Karpas-422 (cell line): Measurements from ENCODE around the gene RNU5D-1. TPM values are rescaled to one million over a fixed set of nuclear protein-coding genes. Genes with fewer than 3 reads are reported as not detected.
A peak's percentile ranks its signal among the peaks of the same experiment; 100 is the strongest.

Experiments
- DNase-seq: peaks from one replicate; pipeline ENCODE4 v3.0.0-alpha.2; 2015
- H2AFZ ChIP-seq: fragments of 200-600 bp; sonication (generic); 2 replicates; pipeline ENCODE4 v1.6.1; 2014; ENCODE audit warnings: antibody characterized with exemption, low read length, mixed read lengths
- H3K27ac ChIP-seq: fragments of 200-600 bp; sonication (generic); 2 replicates; pipeline ENCODE4 v1.5.1; 2014; ENCODE audit warnings: mild to moderate bottlenecking, low read length, moderate library complexity
- H3K27me3 ChIP-seq: fragments of 200-600 bp; sonication (generic); 2 replicates; pipeline ENCODE4 v1.6.1; 2014; ENCODE audit warnings: low read length, mixed read lengths
- H3K36me3 ChIP-seq: fragments of 200-600 bp; sonication (generic); 2 replicates; pipeline ENCODE4 v1.6.1; 2014; ENCODE audit warnings: low read length, mixed read lengths; ENCODE audit not compliant: insufficient read depth
- H3K4me1 ChIP-seq: fragments of 200-600 bp; sonication (generic); 2 replicates; pipeline ENCODE4 v1.6.1; 2014; ENCODE audit warnings: mild to moderate bottlenecking, low read length, mixed read lengths
- H3K4me2 ChIP-seq: fragments of 200-600 bp; sonication (generic); 2 replicates; pipeline ENCODE4 v1.6.1; 2014; ENCODE audit warnings: low read length, low read depth, mild to moderate bottlenecking; ENCODE audit not compliant: poor library complexity, severe bottlenecking
- H3K4me3 ChIP-seq: fragments of 200-600 bp; sonication (generic); 2 replicates; pipeline ENCODE4 v1.5.1; 2014; ENCODE audit warnings: mild to moderate bottlenecking, antibody characterized with exemption, low read length, mixed read lengths
- H3K79me2 ChIP-seq: fragments of 200-600 bp; sonication (generic); 2 replicates; pipeline ENCODE4 v1.6.1; 2014; ENCODE audit warnings: mild to moderate bottlenecking, low read length, mixed read lengths
- H3K9ac ChIP-seq: fragments of 200-600 bp; sonication (generic); 2 replicates; pipeline ENCODE4 v1.6.0; 2014; ENCODE audit warnings: low read length
- H3K9me2 ChIP-seq: fragments of 200-600 bp; sonication (generic), shearing (Covaris generic); replicated peaks from 2 replicates; pipeline ENCODE4 v1.6.0; 2014; ENCODE audit warnings: mild to moderate bottlenecking, low read length, moderate library complexity; ENCODE audit not compliant: insufficient read depth
- H3K9me3 ChIP-seq: fragments of 300-700, 200-600 bp; sonication (generic); 2 replicates; pipeline ENCODE4 v1.6.1; 2014; ENCODE audit warnings: low read length, mixed read lengths
- H4K20me1 ChIP-seq: fragments of 200-600 bp; sonication (generic); 2 replicates; pipeline ENCODE4 v1.6.1; 2014; ENCODE audit warnings: mild to moderate bottlenecking, antibody characterized with exemption, low read length, low read depth; ENCODE audit not compliant: insufficient read depth
- total RNA-seq: library from RNA; depleted of rRNA; stranded (reverse); fragments of >200 nt; shearing (Covaris generic); gene quantifications from 2 replicates; pipeline ENCODE4 v1.2.3, GENCODE V29; 2014; ENCODE audit warnings: low replicate concordance

RNU5D-1 gene
- total RNA-seq, 1 experiment from 2014 or later, result not detected

DNA sequence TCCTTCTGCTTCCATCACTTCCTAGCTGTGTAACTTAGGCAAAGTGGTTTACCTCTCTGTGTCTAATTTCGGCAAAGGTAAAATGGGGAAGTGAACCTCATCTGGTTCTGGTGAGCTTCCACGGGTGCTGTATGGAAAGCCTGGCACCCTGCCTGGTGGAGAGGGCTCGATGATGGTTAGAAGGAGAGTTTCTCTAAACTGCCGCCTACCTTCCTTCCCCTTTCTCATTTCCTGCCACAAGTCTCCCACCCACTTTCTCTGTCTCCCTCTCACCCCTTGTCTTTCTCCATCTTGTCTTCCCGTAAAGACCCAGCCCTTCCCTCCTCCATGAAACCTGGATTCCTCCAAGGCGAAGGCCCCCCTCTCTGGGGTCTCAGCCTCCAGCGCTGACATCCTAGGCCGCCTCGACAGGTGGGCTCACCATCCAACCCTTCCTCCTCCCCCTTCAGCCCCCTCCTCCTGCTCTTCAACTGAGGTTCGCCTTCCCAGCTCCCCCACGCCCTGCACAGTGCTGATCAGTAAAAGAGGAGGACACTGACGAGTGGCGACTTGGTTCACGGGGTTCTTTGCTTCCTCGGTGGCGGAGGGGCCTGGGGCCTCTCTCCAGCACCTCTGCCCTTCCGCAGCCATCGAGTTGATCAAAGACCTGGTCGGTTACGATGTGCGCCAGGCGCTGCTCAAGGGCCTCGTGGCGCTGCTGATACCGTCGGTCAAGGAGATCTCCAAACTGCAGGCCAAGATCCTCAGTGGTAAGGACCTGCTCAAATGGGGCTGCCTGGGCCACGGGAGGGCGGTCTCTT is 7.3 kb downstream of the RNU5D-1 start:
- Histone ChIP-seq H3K9me2 (no peaks in the 10 kb centered on the region), H3K36me3 (no peaks in the 10 kb centered on the region), H4K20me1 (no peaks in the 10 kb centered on the region), H3K4me1 (peaks cover 44% of the 10 kb centered on the region), H3K4me2 (peak overlapping the region; percentile 62), H3K79me2 (no peaks in the 10 kb centered on the region), H3K9me3 (no peaks in the 10 kb centered on the region), H3K27ac (peak overlapping the region; percentile 94), H2AFZ (peak overlapping the region; percentile 74), H3K27me3 (no peaks in the 10 kb centered on the region), H3K9ac (peak overlapping the region; percentile 34), H3K4me3 (peak overlapping the region; percentile 22)
- peak; percentile 89 for DNase-seq

DNA sequence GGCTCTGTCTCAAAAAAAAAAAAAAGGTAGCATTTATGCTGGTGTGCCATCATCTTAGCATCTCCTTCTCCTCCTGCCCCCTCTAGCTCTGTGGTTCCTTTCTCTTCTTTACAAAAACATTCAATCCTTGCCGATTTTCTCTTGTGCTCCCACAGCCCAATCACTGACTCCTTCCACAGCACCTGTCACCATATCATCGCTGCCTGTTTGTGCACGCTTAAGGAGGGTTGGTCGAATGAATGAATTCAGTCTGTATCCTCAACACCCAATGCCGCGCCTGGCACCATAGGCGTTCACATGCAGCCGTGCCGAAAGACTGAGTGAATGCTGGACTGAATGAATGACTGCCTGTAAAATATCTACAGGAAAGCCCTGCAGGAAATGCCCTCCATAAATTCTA is 7.9 kb downstream of the RNU5D-1 start:
- H3K27ac ChIP-seq, result peak overlapping the region; percentile 94
- H3K4me1 ChIP-seq, result peaks cover 48% of the 10 kb centered on the region
- H4K20me1 ChIP-seq, result no peaks in the 10 kb centered on the region
- no peaks in the 10 kb centered on the region for H3K36me3 ChIP-seq
- H3K4me3 ChIP-seq, result peak overlapping the region; percentile 22
- peak overlapping the region; percentile 34 for H3K9ac ChIP-seq
- no peak for DNase-seq
- H3K4me2 ChIP-seq, result peak overlapping the region; percentile 62
- peak overlapping the region; percentile 74 for H2AFZ ChIP-seq
- H3K79me2 ChIP-seq, result no peaks in the 10 kb centered on the region
- H3K9me3 ChIP-seq, result no peaks in the 10 kb centered on the region
- no peaks in the 10 kb centered on the region for H3K27me3 ChIP-seq
- no peaks in the 10 kb centered on the region for H3K9me2 ChIP-seq

DNA sequence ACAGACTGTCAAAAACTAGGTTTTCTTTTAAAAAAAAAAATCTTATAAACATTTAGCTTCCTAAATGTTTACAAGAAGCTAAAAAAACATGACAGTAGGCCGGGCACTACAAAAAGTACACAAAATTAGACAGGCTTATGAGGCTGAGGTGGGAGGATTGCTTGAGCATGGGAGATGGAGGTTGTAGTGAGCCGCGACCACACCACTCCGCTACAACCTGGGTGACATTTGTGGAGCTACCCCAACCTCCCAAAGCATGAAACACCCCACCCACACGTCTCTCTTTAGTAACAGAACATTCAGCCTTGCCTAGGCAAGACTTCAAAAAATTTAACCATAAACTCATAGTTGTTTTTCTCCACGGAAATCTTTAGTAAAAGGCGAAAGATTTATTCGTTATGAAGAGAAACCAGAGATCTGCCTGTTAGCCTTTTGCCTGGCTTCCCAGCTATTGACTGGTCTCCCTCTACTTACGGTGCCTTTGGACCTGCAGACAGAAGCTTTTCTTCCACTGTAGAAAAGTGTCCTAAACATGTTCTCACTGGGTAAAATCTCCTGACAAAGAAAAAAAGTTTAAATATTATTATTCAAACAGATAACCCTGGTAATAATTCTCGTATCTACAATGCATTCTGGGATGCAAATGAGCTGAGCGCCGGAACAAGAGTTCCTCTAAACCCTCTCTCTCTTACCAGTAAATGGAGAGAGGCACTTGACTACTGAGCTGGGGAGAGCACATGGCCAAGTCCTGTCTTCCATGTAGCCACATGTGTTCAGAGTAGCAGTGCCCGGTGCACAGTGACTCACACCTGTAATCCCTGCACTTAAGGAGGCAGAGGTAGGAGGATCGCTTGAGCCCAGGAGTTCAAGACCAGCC is 9.2 kb downstream of the RNU5D-1 start:
- Histone ChIP-seq H2AFZ (no peak overlapping the region), H3K9me3 (no peaks in the 10 kb centered on the region), H3K27me3 (no peaks in the 10 kb centered on the region), H4K20me1 (no peaks in the 10 kb centered on the region), H3K4me1 (peaks cover 56% of the 10 kb centered on the region), H3K9me2 (no peaks in the 10 kb centered on the region), H3K4me2 (peak overlapping the region; percentile 59), H3K27ac (peak overlapping the region; percentile 94), H3K4me3 (0 out of 2 replicates have a peak overlapping the region, but pooled peaks have one; percentile 16), H3K36me3 (no peaks in the 10 kb centered on the region), H3K9ac (peak overlapping the region; percentile 54), H3K79me2 (no peaks in the 10 kb centered on the region)
- peak; percentile 97 for DNase-seq

DNA sequence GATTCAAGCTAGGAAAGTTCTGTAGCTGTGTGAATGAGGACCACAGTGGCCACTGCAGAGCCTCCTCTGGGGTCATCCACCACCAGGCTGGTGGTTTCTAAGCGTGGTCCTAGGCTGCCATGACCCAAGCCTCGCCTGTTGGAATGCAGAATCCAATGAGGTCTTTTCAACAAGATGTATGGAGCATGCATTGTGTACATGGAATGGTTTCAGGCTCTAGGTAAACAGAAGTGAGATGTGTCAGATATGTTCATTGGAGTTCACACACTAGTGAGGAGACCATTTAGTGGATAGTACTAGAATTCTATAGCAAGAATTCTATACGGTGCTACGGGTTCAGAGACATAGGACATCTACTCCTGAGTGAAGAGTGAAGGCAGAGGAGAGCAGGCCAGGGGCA is 10.7 kb downstream of the RNU5D-1 start:
- Histone ChIP-seq H3K9ac (no peak overlapping the region), H3K4me2 (peak overlapping the region; percentile 59), H4K20me1 (no peaks in the 10 kb centered on the region), H3K4me3 (no peak overlapping the region), H3K36me3 (no peaks in the 10 kb centered on the region), H2AFZ (no peak overlapping the region), H3K27ac (no peak overlapping the region), H3K4me1 (peaks cover 68% of the 10 kb centered on the region), H3K27me3 (no peaks in the 10 kb centered on the region), H3K9me2 (no peaks in the 10 kb centered on the region), H3K9me3 (no peaks in the 10 kb centered on the region), H3K79me2 (no peaks in the 10 kb centered on the region)
- DNase-seq, result no peak

DNA sequence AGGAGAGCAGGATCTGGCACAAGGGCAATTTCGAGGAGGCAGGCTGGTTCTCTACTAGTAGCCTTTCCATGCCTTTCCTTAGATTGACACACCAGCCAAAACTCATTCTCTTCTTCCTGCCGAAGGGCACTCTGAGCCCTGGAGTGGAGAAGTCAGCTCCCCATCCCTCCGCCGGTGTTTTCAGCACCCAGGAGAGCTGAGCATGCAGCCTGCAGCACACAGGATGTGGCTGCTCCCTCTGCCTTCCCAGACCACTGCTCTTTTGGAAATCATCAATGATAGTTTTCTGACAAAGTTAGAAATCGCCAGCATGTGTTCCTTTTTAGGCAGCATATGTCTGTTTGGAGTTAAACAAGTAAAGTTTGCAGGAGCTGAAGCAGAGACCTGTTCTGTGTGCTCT is 11.7 kb downstream of the RNU5D-1 start:
- no peaks in the 10 kb centered on the region for H3K36me3 ChIP-seq
- H3K9ac ChIP-seq, result no peak overlapping the region
- peaks cover 78% of the 10 kb centered on the region for H3K4me1 ChIP-seq
- H2AFZ ChIP-seq, result no peak overlapping the region
- DNase-seq, result no peak
- H3K4me3 ChIP-seq, result no peak overlapping the region
- no peaks in the 10 kb centered on the region for H3K79me2 ChIP-seq
- H3K27me3 ChIP-seq, result no peaks in the 10 kb centered on the region
- H3K4me2 ChIP-seq, result no peak overlapping the region
- H3K9me3 ChIP-seq, result no peaks in the 10 kb centered on the region
- no peaks in the 10 kb centered on the region for H4K20me1 ChIP-seq
- 0 out of 2 replicates have a peak overlapping the region, but pooled peaks have one; percentile 16 for H3K27ac ChIP-seq
- H3K9me2 ChIP-seq, result no peaks in the 10 kb centered on the region

DNA sequence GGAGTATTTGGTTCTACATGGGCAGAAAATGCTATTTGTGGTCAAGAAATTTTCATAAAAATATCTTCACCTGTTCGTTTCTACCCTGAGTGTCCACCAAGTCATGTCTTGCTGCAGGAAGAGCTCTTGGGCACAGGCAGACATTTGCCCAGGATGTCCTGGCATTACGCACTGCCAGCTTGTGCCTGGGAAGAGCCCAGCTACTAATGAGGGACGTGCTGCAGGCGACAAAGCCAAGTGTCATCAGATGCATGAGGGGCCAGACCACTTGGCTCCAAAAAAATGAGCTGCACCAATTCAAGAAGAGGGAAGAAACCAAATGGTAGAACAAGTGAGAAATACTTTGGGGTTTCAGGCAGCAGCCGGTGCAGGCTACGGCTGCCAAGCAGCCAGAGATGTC is 12.9 kb downstream of the RNU5D-1 start:
- H3K9me3 ChIP-seq, result no peaks in the 10 kb centered on the region
- no peaks in the 10 kb centered on the region for H3K36me3 ChIP-seq
- no peak overlapping the region for H2AFZ ChIP-seq
- peak overlapping the region; percentile 52; the same call in 1 of the 2 replicates for H3K27ac ChIP-seq
- H3K4me2 ChIP-seq, result peak overlapping the region; percentile 36
- peaks cover 82% of the 10 kb centered on the region for H3K4me1 ChIP-seq
- no peaks in the 10 kb centered on the region for H3K9me2 ChIP-seq
- H3K27me3 ChIP-seq, result no peaks in the 10 kb centered on the region
- no peaks in the 10 kb centered on the region for H3K79me2 ChIP-seq
- no peaks in the 10 kb centered on the region for H4K20me1 ChIP-seq
- 0 out of 2 replicates have a peak overlapping the region, but pooled peaks have one; percentile 10 for H3K9ac ChIP-seq
- no peak for DNase-seq
- H3K4me3 ChIP-seq, result 0 out of 2 replicates have a peak overlapping the region, but pooled peaks have one; percentile 17

DNA sequence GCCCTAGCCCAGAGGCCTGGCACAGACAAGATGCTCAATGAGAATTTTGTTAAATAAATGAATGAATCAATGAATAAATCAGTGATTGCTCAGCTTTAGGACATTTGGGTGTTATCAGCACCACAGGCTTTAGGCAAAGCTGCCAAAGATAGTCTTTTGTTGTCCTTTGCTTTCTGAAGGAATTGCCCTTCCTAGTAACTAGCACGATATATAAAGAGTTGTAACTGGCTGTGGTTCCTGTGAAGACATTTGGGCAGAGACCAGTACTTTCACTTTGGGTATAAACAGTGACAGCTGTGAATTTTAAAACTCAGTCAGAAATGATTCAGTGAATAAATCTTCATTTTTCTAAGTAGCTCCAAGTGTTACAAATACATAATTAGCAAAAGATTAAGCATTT is 13.3 kb downstream of the RNU5D-1 start:
- H3K79me2 ChIP-seq, result no peaks in the 10 kb centered on the region
- no peaks in the 10 kb centered on the region for H3K9me2 ChIP-seq
- peak overlapping the region; percentile 36 for H3K4me2 ChIP-seq
- peak overlapping the region; percentile 52; the same call in 1 of the 2 replicates for H3K27ac ChIP-seq
- H3K9ac ChIP-seq, result 0 out of 2 replicates have a peak overlapping the region, but pooled peaks have one; percentile 10
- H3K9me3 ChIP-seq, result no peaks in the 10 kb centered on the region
- H2AFZ ChIP-seq, result no peak overlapping the region
- no peaks in the 10 kb centered on the region for H3K36me3 ChIP-seq
- H3K27me3 ChIP-seq, result no peaks in the 10 kb centered on the region
- 0 out of 2 replicates have a peak overlapping the region, but pooled peaks have one; percentile 17 for H3K4me3 ChIP-seq
- no peaks in the 10 kb centered on the region for H4K20me1 ChIP-seq
- H3K4me1 ChIP-seq, result peaks cover 83% of the 10 kb centered on the region
- no peak for DNase-seq

DNA sequence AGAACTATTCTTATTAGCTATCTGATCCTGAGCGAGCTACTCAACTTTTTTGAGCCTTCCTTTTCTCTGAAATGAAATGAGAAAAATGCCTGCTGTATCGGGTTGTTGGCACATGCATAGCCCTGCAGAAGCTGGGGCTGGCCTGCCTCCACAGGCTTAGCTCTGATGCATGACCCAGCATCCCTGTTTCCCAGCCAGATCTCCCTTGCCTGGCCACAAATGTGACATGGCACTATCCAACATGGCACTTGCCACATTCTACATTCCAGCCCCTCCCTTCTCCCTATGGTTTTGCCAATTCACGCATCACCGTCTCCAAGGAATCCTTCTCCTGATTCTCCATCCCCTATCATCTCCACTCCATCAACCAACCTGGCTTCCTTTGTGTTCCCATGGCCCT is 13.8 kb downstream of the RNU5D-1 start:
- H3K27me3 ChIP-seq, result no peaks in the 10 kb centered on the region
- H3K4me3 ChIP-seq, result no peak overlapping the region
- H3K79me2 ChIP-seq, result no peaks in the 10 kb centered on the region
- no peaks in the 10 kb centered on the region for H4K20me1 ChIP-seq
- H3K27ac ChIP-seq, result peak overlapping the region; percentile 52; the same call in 1 of the 2 replicates
- H3K36me3 ChIP-seq, result no peaks in the 10 kb centered on the region
- H3K4me1 ChIP-seq, result peaks cover 83% of the 10 kb centered on the region
- H2AFZ ChIP-seq, result no peak overlapping the region
- H3K9ac ChIP-seq, result no peak overlapping the region
- no peak for DNase-seq
- H3K9me2 ChIP-seq, result no peaks in the 10 kb centered on the region
- peak overlapping the region; percentile 36 for H3K4me2 ChIP-seq
- no peaks in the 10 kb centered on the region for H3K9me3 ChIP-seq
